Right kidney (tissue), 9 donors: ENCODE data around the gene ZDHHC5.

Source experiments
- DNase-seq: peaks from one replicate; pipeline ENCODE4 v3.0.0-alpha.2; 2016
- long read RNA-seq, 8 donors: transcript quantifications; one replicate each; lab custom pipeline, GENCODE V29; 2026

Gene ZDHHC5
- long read RNA-seq, donor 1, full-length matches to known transcripts = 1 of 34 reads
- long read RNA-seq, donor 1, partial matches to known transcripts = 33 of 34 reads
- long read RNA-seq, donor 1, other reads (novel, unspliced or antisense) = 0 of 34 reads
- long read RNA-seq, donor 2, partial matches to known transcripts = 13 of 13 reads
- long read RNA-seq, donor 2, other reads (novel, unspliced or antisense) = 0 of 13 reads
- long read RNA-seq, donor 3, full-length matches to known transcripts = 1 of 8 reads
- long read RNA-seq, donor 3, partial matches to known transcripts = 7 of 8 reads
- long read RNA-seq, donor 3, other reads (novel, unspliced or antisense) = 0 of 8 reads
- long read RNA-seq, donor 4, partial matches to known transcripts = 9 of 9 reads
- long read RNA-seq, donor 4, other reads (novel, unspliced or antisense) = 0 of 9 reads
- long read RNA-seq, donor 5, full-length matches to known transcripts = 1 of 14 reads
- long read RNA-seq, donor 5, partial matches to known transcripts = 13 of 14 reads
- long read RNA-seq, donor 5, other reads (novel, unspliced or antisense) = 0 of 14 reads
- long read RNA-seq, donor 6, full-length matches to known transcripts = 4 of 130 reads
- long read RNA-seq, donor 6, partial matches to known transcripts = 100 of 130 reads
- long read RNA-seq, donor 6, other reads (novel, unspliced or antisense) = 26 of 130 reads
- long read RNA-seq, donor 7, full-length matches to known transcripts = 4 of 192 reads
- long read RNA-seq, donor 7, partial matches to known transcripts = 188 of 192 reads
- long read RNA-seq, donor 7, other reads (novel, unspliced or antisense) = 0 of 192 reads
- long read RNA-seq, donor 8, full-length matches to known transcripts = 5 of 25 reads
- long read RNA-seq, donor 8, partial matches to known transcripts = 20 of 25 reads
- long read RNA-seq, donor 8, other reads (novel, unspliced or antisense) = 0 of 25 reads

- DNase-seq = peak; percentile 96
These were observed at the start of gene ZDHHC5 for GRCh38 chr11:57667736-57668433. TSS of gene ZDHHC5 (plus strand) at chr11:57668114. CDS start at chr11:57673091, 4,977 bp downstream.

- no peak for DNase-seq
These were observed 49.5 kb upstream of the ZDHHC5 start for GRCh38 chr11:57618438-57618837.

GRCh38 chr11:57619331-57619730 lies 48.6 kb upstream of the ZDHHC5 start:
- DNase-seq = no peak

GRCh38 chr11:57620467-57620866 lies 47.4 kb upstream of the ZDHHC5 start:
- no peak for DNase-seq

GRCh38 chr11:57622263-57622662 lies 45.7 kb upstream of the ZDHHC5 start:
- no peak for DNase-seq

- DNase-seq = no peak
These were observed 43.0 kb upstream of the ZDHHC5 start for GRCh38 chr11:57624864-57625263.

- no peak for DNase-seq
These were observed 41.0 kb upstream of the ZDHHC5 start for GRCh38 chr11:57626895-57627294.

- no peak for DNase-seq
These were observed 37.7 kb upstream of the ZDHHC5 start for GRCh38 chr11:57630171-57630570.

- no peak for DNase-seq
These were observed 35.8 kb upstream of the ZDHHC5 start for GRCh38 chr11:57632116-57632515.

GRCh38 chr11:57633394-57634070 lies 34.4 kb upstream of the ZDHHC5 start:
- DNase-seq = no peak

GRCh38 chr11:57634311-57634710 lies 33.6 kb upstream of the ZDHHC5 start:
- DNase-seq = no peak

GRCh38 chr11:57635246-57635645 lies 32.7 kb upstream of the ZDHHC5 start:
- no peak for DNase-seq

GRCh38 chr11:57637626-57638004 lies 30.3 kb upstream of the ZDHHC5 start:
- DNase-seq = peak; percentile 86

GRCh38 chr11:57638005-57638781 lies 29.7 kb upstream of the ZDHHC5 start:
- DNase-seq = peak; percentile 78

- no peak for DNase-seq
These were observed 29.0 kb upstream of the ZDHHC5 start for GRCh38 chr11:57638811-57639320.

GRCh38 chr11:57639321-57640067 lies 28.4 kb upstream of the ZDHHC5 start:
- DNase-seq = peak; percentile 83

- DNase-seq = no peak
These were observed 27.7 kb upstream of the ZDHHC5 start for GRCh38 chr11:57640068-57640800.

GRCh38 chr11:57641011-57641807 lies 26.7 kb upstream of the ZDHHC5 start:
- no peak for DNase-seq

- DNase-seq = no peak
These were observed 24.1 kb upstream of the ZDHHC5 start for GRCh38 chr11:57643802-57644201.
